Endothelial cell of coronary artery (primary cell): Measurements from ENCODE around the gene MADD. TPM values are rescaled to one million over a fixed set of nuclear protein-coding genes. Genes with fewer than 3 reads are reported as not detected.

Source experiments
- total RNA-seq: library from RNA; depleted of rRNA; stranded (reverse); fragments of >200 nt; gene quantifications from 2 replicates; pipeline ENCODE4 v1.2.3, GENCODE V29; 2014

Gene MADD
- total RNA-seq: 13.0 and 19.7 TPM in 2 replicates

DNA sequence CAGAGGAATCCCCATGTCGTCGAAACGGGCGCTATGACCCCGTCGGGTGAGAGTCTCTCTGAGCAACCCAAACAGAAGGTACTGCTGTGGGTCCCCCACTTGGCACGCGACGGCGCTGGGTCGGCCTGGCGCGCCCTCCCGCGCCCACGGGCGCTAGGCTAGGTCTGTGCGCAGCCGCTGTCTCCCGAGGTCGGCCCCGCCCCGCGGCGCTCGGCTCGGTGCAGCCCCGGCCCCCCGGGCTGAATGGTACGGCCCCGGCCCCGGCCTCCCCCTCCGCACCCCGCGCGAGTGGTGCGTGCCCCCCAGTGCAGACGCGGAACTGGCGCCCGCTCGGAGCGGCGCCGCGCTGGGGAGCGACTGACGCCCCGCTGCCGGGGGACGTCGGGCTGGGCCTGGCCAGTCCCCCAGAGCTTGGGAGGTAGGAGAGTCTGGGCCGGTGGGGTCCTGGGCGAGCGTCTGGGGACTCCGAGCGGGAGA, at the start of gene MADD:
Gene MADD (plus strand): TSS at position 305 of the 477 bp plus-strand sequence.

DNA sequence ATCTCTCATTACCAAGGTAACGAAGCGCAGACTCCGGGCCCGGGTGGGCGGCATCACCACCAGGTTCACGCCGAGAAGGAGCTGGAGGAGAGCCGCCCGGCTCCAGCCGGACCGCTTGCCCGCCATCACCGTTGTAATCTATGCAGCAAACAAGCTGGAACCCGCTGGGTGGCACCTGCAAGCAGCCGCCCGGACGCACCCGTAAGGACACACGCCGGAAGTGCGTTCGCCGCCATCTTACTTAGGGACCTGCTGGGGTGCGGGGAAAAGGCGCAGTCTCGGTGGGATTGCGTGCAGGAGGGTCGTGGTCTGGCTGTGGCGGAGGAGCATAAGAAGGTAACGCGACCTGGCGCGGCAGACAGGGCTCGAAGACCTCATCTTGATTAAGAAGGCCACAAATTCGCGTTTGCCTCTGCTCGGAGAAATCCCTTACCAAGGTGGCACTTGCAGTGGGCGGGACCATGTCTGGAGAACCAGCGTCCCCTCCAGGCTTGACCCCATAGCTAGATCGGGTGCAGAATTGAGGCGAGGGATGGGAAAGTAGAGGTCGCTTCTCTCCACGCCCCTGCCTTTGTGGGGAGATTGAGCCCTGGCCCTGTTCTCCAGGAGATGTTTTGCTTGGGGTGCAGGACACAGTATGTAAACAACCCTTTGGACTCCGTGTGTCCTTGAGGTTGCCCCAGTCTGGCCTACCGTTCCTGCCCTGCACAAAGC, 21.1 kb upstream of the MADD start, which contains the start of gene ACP2:
Gene ACP2 (minus strand): TSS at position 151 of the 714 bp plus-strand sequence. CDS start 25 bp downstream, at position 126.

DNA sequence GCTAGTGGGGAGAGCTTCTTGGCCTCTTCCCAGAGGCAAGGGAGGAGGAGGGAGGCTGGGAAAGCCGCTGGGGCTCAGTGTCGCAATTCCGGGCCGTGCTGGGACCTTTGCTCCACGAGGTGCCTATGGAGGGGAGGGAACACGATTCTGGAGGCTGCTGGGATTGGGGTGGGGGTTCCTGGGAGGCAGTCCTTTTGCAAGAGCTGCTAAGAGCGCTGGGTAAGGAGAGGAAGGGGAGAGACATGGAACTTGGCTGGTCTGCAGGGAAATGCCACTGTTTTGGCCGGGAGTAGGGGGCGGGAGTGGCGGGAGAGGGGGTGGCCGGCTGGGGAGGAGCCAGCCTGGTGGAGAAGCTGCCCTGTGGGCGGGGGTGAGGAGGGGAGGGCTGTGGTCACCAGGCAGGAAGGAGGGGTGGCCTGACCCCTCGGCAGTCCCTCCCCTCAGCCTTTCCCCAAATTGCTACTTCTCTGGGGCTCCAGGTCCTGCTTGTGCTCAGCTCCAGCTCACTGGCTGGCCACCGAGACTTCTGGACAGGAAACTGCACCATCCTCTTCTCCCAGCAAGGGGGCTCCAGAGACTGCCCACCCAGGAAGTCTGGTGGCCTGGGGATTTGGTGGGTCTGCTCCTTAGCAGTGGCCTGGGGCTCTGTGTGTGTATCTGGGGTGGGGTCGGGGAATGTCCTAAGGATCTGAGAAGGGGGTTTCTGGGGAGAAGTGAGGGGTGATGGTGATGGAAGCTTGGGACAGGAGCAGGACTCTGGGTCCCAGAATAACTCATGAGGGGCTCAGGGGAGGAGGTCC, 12.2 kb upstream of the MADD start, which contains the start of gene NR1H3:
Gene NR1H3 (plus strand): TSS at position 480 of the 800 bp plus-strand sequence. CDS start 1,221 bp downstream, outside the sequence.

DNA sequence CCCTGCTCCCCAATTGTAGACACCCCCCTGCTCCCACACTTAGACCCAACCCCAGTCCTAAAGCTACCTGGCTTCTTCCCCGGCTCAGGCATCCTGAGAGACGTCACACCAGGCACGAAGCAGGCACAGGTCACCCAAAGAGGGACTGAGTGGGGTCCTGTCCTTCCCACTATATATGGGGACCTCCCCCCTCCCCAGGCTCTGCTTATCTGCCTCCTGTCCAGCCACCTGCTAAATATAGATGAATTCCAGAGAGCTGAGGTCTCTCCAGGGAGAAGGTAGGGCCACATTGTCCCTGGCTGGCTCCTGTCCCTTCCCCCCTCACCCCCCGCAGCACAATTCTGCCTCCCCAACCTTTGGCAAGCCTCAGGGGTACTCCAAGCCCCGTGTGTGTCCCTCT, 82.6 kb downstream of the MADD start, which contains the start of gene MYBPC3:
Gene MYBPC3 (minus strand): TSS at position 147 of the 400 bp plus-strand sequence. CDS start 55 bp downstream, at position 92.

GRCh38 chr11:47378010-47378835, 108.3 kb downstream of the MADD start, which contains the start of gene SPI1:
Gene SPI1, minus strand, starts transcription at chr11:47378547. Its CDS starts 194 bp downstream, at chr11:47378353.

Other genes with a start within 250 kb of the MADD start
- gene ARFGAP2, start 93.3 kb upstream of the MADD start, total RNA-seq: 73.9 and 79.1 TPM in 2 replicates
- 11.5 and 16.7 TPM in 2 replicates for gene PACSIN3, start 83.7 kb upstream of the MADD start, total RNA-seq
- 58.8 and 73.9 TPM in 2 replicates for gene DDB2, start 55.2 kb upstream of the MADD start, total RNA-seq
- gene ACP2, start 21.3 kb upstream of the MADD start, total RNA-seq: 15.7 and 16.0 TPM in 2 replicates
- gene NR1H3, start 12.1 kb upstream of the MADD start, total RNA-seq: 4.0 and 5.9 TPM in 2 replicates
- gene MYBPC3, start 82.6 kb downstream of the MADD start, total RNA-seq: not detected in 2 replicates
- not detected in 2 replicates for gene SPI1, start 108.4 kb downstream of the MADD start, total RNA-seq
- gene SLC39A13, start 138.5 kb downstream of the MADD start, total RNA-seq: 40.1 and 61.8 TPM in 2 replicates
- gene PSMC3, start 156.3 kb downstream of the MADD start, total RNA-seq: 204 and 267 TPM in 2 replicates
- gene RAPSN, start 179.0 kb downstream of the MADD start, total RNA-seq: 0.19 and 0.27 TPM in 2 replicates